Pulmonary artery endothelial cell (primary cell): ENCODE data around the gene STAG1. TPM values are rescaled to one million over a fixed set of nuclear protein-coding genes. Genes with fewer than 3 reads are reported as not detected.
"Not testable (repeated sequence)": the region's sequence is repeated elsewhere in the genome, so short reads cannot be mapped to it uniquely, and the experiment has no call there.

ENCODE experiments used
- DNase-seq: peaks from one replicate; pipeline ENCODE4 v3.0.0-alpha.2; 2011; ENCODE audit warnings: low read depth, low spot score
- total RNA-seq: library from RNA; depleted of rRNA; stranded (reverse); fragments of >200 nt; gene quantifications from 2 replicates; pipeline ENCODE4 v1.2.3, GENCODE V29; 2014

STAG1 gene
- total RNA-seq, 1 donor from 2014 or later = 32.9 TPM

DNA sequence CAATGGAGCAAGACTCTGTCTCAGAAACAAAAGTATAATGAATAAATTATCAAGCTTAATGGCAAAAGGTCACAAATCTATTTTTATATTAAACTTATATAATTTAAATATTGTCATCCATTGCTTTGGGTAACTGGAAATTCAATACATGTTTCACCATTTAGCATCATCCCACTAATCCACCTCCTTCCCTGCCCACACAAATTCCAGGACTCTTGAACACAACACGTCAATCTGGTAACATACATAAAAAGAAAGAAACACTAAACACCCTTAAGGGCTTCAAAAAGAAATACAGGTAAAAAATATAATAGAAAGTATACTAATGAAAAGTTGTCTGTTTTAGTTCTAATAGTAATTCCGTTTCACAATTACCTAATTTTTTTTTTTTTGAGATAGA, 149.4 kb downstream of the STAG1 start:
- DNase-seq = no peak

- no peak for DNase-seq
Observed at GRCh38 chr3:136595913-136596697, 156.1 kb downstream of the STAG1 start.

DNA sequence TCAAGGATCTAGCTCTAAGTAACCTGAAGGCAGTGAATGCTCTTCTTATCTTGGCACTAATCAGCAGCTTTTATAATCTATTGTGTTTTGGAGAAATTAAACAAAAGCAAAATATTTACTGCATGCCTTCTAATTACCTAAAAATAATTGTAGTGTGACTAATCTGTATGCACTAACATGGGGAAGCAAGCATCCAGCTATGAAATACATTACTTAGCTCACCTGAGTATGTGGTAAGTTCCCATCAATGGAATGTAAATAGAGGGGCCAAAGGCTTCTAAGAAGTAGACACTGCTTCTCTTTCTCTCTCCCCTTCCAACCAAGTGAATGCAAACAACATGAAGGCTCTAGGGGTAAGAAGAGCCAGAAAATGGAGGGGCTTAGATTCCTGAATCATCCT, 165.6 kb downstream of the STAG1 start:
- no peak for DNase-seq

- DNase-seq = no peak
Observed at GRCh38 chr3:136584728-136585127, 167.4 kb downstream of the STAG1 start.

GRCh38 chr3:136583823-136584222, 168.4 kb downstream of the STAG1 start:
- DNase-seq = no peak

DNA sequence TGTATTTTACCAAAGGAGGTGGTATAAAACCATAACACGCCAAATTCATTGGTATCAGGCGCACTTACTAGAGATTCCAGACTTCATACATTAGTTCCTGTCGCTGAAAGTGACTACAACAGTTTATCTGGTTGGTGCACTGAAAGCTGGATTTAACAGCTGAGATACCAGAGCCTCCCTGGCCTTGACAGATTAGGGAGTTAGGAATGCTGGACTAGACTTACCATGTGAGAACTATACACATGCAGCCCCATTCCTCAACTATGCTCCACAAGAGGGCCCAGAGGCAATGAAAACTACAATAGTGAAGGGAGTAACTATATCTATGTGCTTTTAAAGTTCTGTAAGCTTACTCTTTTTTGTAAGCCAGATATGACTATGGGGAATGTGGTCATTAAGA, 174.4 kb downstream of the STAG1 start:
- DNase-seq = no peak

- DNase-seq = no peak
Observed at GRCh38 chr3:136576279-136577009, 175.7 kb downstream of the STAG1 start.

- no peak for DNase-seq
Observed at GRCh38 chr3:136567599-136568188, 184.5 kb downstream of the STAG1 start.

GRCh38 chr3:136564962-136565361, 187.2 kb downstream of the STAG1 start:
- not testable (repeated sequence) for DNase-seq

DNA sequence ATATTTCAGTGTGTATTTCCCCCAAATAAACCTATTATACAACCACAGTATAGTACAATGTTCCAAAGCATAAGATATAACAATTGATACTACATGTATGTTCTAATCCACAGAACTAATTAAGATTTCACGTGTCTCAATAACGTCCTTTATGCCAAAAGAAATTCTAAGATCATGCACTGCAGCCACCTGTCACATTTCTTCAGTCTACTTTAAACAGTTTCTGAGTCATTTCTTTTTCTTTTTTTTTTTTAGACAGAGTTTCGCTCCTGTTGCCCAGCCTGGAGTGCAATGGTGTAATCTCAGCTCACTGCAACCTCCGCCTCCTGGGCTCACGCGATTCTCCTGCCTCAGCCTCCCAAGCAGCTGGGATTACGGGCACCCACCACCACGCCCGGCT, 190.2 kb downstream of the STAG1 start:
- DNase-seq = no peak

DNA sequence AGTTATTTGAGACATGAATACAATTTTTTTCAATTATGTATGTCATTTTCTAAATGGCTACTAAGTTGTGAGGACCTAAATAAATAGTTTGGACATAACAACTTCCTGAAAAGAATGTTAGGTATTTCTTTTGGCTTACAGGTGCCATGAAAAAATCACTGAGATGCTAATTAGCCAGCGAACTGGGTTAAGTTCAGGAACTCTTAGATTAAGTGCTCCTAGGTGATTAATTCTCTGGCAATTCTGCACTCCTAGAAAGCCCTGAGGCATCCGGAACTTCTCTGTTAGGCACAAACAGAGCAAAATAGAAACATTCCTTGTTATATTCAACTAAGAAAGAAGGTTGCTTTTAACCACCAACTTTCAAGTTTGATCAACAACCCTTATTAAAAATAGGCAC, 192.3 kb downstream of the STAG1 start:
- DNase-seq = no peak

GRCh38 chr3:136549461-136549860, 202.7 kb downstream of the STAG1 start:
- not testable (repeated sequence) for DNase-seq

DNA sequence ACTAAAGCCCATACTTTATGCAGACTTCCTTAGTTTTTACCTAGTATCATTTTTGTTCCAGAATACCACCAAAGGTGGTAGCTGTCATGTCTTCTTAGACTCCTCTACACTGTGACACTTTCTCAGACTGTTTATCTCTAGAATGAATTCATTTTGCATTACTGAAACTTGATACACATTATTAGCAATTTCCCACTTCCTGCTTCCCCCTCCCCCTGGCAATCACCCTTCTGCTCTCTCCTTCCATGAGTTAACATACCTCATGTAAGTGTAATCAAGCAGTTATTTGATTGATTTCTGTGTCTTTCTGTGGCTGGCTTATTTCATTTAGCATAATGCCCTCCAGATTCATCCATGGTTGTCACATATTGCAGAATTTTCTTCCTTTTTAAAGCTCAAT, 204.9 kb downstream of the STAG1 start:
- no peak for DNase-seq

DNA sequence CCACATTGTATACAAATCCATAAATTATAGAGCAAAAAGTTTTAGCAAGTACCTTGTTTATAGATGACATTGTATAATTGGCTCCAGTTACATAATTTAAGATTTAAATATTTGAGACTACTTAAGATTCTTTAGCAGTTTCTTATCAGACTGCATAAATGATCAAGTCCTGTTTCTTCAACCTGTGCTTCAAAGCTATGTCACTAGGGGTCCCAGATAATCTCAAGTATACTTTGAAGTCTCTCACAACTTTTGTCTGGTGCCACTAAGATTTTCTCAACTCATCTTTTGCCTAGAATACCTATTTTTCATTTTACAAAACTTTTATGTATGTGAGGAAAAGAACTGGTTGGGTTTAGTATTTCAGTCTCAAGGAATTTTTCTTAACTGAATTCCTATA, 205.5 kb downstream of the STAG1 start:
- DNase-seq = no peak

- no peak for DNase-seq
Observed at GRCh38 chr3:136545664-136546268, 206.4 kb downstream of the STAG1 start.

DNA sequence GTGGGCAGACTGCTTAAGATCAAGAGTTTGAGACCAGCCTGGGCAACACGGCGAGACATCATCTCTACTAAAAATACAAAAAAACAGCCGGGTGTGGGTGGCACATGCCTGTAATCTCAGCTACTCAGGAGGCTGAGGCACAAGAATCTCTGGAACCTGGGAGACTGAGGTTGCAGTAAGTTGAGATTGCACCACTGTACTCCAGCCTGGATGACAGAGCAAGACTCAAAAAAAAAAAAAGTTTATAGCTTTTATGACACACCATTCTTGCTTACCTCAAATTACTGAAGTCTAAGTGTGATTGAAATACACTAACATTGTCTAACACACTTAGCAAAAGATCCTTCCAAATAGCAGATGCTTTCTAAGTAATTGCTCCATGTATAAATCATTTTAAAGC, 207.6 kb downstream of the STAG1 start:
- no peak for DNase-seq

DNA sequence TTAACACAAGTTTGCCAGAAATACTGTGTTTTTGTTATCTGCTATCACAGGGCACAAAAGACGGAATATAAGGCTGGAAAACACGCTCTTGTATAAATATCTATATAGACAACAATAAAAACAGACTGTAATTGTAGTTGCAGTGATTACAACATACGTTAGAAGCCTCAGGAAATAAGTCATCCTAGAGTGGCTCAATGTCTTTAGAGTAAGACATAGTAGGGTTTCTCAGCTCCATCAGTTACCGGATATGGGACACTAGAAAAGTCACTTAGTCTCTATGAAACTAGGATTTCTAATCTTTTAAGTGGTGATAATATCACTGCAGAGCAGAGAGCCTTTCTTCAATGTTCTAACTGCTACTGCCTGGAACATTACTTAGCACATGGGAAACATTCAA, 208.8 kb downstream of the STAG1 start:
- DNase-seq = peak; percentile 17

DNA sequence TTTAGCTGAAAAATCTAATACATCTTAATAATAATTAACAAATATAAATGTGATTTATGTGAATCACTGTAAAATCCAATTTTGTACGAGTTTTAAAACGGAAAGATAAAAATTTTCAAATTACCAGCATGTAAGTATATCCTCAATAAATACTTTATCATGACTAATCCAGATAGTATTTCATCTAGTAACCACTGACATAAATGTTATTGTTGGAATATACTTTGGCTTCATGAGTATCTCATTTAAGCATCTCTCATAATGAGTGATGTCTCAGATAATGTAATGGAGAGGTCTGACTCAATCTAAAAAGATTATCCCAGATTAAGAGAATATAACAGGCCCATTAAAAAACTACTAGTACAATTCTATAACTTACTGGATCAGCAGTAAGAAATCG, 216.3 kb downstream of the STAG1 start:
- no peak for DNase-seq

DNA sequence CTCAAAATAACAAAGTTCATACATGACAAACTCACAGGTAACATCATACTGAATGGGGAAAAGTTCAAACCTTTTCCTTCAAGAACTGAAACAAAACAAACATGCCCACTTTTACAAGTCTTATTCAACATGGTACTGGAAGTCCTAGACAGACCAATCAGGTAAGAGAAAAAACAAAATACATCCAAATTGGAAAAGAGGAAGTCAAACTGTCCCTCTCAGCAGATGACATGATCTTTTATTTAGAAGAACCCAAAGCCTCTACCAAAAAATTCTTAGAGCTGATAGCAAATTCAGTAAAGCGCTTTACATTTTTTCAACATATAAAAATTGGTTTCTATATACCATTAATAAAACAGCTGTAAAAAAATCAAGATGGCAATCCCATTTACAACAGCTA, 219.4 kb downstream of the STAG1 start:
- no peak for DNase-seq

- no peak for DNase-seq
Observed at GRCh38 chr3:136518102-136518501, 234.1 kb downstream of the STAG1 start.

GRCh38 chr3:136516656-136517055, 235.5 kb downstream of the STAG1 start:
- no peak for DNase-seq

GRCh38 chr3:136516095-136516494, 236.1 kb downstream of the STAG1 start:
- no peak for DNase-seq
